K562 (cell line): ENCODE measurements around the gene USP24. TPM values are rescaled to one million over a fixed set of nuclear protein-coding genes. Genes with fewer than 3 reads are reported as not detected.

Experiments used
- ATAC-seq: fragments of 200-7000 bp; cut with Tn5 transposase; 3 replicates; pipeline ENCODE4 v1.9.1; 2020; ENCODE audit warnings: moderate library complexity
- BruUV-seq: library from RNA; stranded (reverse); fragments of 400-500 nt; replicated peaks from 2 replicates; lab custom pipeline; 2021; lab: Mats Ljungman, UMichigan
- CTCF ChIA-PET: fragments of 300-600 bp; formaldehyde crosslinking; extraction: SDS; loops from one replicate; lab custom pipeline; 2021; ENCODE audit warnings: low intra/inter-chr PET ratio; lab: Yijun Ruan, JAX
- POLR2A ChIA-PET: fragments of 300-600, 350-650 bp; sonication (Branson Sonifier 250); formaldehyde crosslinking; extraction: SDS; loops from one replicate; lab custom pipeline; 2021; ENCODE audit warnings: antibody characterized with exemption, inconsistent platforms; lab: Yijun Ruan, JAX
- DNase-seq, 4 experiments: peaks; one replicate each; pipeline versions ENCODE4 v3.0.0 to v3.0.0-alpha.2; 2011 to 2018; ENCODE audit warnings: low spot score in 3 of 4, mixed read lengths in 3 of 4; ENCODE audit errors: extremely low read depth in 1 of 4
- FAIRE-seq: peaks from 2 replicates; lab custom pipeline; 2011; peaks lifted over from hg19 to GRCh38; lab: Jason Lieb, UNC
- H2AFZ ChIP-seq: 2 replicates; pipeline ENCODE4 v1.6.0; 2011; ENCODE audit warnings: low read depth, low read length, control low read depth, inconsistent platforms
- H3K27ac ChIP-seq: fragments of 200-600 bp; 3 replicates; pipeline ENCODE4 v1.8.0; 2011; ENCODE audit warnings: low read depth, mild to moderate bottlenecking, control low read depth, inconsistent platforms, low read length, moderate library complexity, mixed read lengths; ENCODE audit errors: extremely low read depth
- H3K27me3 ChIP-seq, 2 experiments: fragments of 300-600 bp in 1 of 2; 2 replicates in 1 of 2; 3 replicates in 1 of 2; pipeline versions ENCODE4 v1.6.0 to v1.8.0; 2011; ENCODE audit warnings: inconsistent platforms in 2 of 2, low read length in 2 of 2, mild to moderate bottlenecking in 1 of 2, mixed read lengths in 1 of 2, moderate library complexity in 1 of 2; ENCODE audit not compliant: control insufficient read depth in 2 of 2, insufficient read depth in 2 of 2
- H3K36me3 ChIP-seq: fragments of 300-600 bp; 3 replicates; pipeline ENCODE4 v1.8.0; 2011; ENCODE audit warnings: mild to moderate bottlenecking, low read length, inconsistent platforms; ENCODE audit not compliant: control insufficient read depth, insufficient read depth
- H3K4me1 ChIP-seq, 2 experiments: fragments of 200-600 bp in 1 of 2; replicated peaks in 1 of 2; 2 replicates in 1 of 2; 3 replicates in 1 of 2; pipeline versions ENCODE4 v1.5.1 to v1.8.0; 2011; ENCODE audit warnings: inconsistent platforms in 2 of 2, low read length in 2 of 2, mild to moderate bottlenecking in 1 of 2, mixed read lengths in 1 of 2, moderate library complexity in 1 of 2; ENCODE audit not compliant: control insufficient read depth in 2 of 2, insufficient read depth in 2 of 2
- H3K4me2 ChIP-seq: 2 replicates; pipeline ENCODE4 v1.6.1; 2011; ENCODE audit warnings: low read length, control low read depth, inconsistent platforms, mixed read lengths; ENCODE audit not compliant: insufficient read depth
- H3K4me3 ChIP-seq: fragments of 200-600 bp; sonication (generic), shearing (Covaris generic); 2 replicates; pipeline ENCODE4 v1.5.1; 2016; ENCODE audit warnings: control low read depth, inconsistent platforms
- H3K79me2 ChIP-seq: fragments of 200-600 bp; 3 replicates; pipeline ENCODE4 v1.8.0; 2011; ENCODE audit warnings: low read length, inconsistent platforms; ENCODE audit not compliant: control insufficient read depth, insufficient read depth
- H3K9ac ChIP-seq, 2 experiments: 2 replicates each; pipeline versions ENCODE4 v1.6.0 to v1.6.1; 2011; ENCODE audit warnings: low read depth in 2 of 2, low read length in 2 of 2, control low read depth in 1 of 2, inconsistent platforms in 1 of 2, mild to moderate bottlenecking in 1 of 2, mixed read lengths in 1 of 2; ENCODE audit not compliant: insufficient read depth in 1 of 2
- H3K9me1 ChIP-seq: one replicate; pipeline ENCODE4 v1.6.0; 2011; ENCODE audit warnings: inconsistent platforms, mild to moderate bottlenecking, low read length, moderate library complexity; ENCODE audit not compliant: control insufficient read depth, insufficient read depth
- H3K9me3 ChIP-seq: replicated peaks from 2 replicates; pipeline ENCODE4 v1.5.1; 2011; ENCODE audit warnings: low read depth, low read length, inconsistent platforms; ENCODE audit not compliant: control insufficient read depth, insufficient read depth
- H4K20me1 ChIP-seq: replicated peaks from 2 replicates; pipeline ENCODE4 v1.6.1; 2011; ENCODE audit warnings: low read length, inconsistent platforms, mixed read lengths; ENCODE audit not compliant: control insufficient read depth, insufficient read depth
- CBX2 ChIP-seq: fragments of 200-600 bp; sonication (generic); IDR thresholded peaks from one replicate; pipeline ENCODE4 v1.6.1; 2012; ENCODE audit warnings: mild to moderate bottlenecking, low read length, inconsistent platforms; ENCODE audit not compliant: insufficient read depth, poor library complexity, severe bottlenecking
- CTBP1 ChIP-seq: fragments of 450-650 bp; IDR thresholded peaks from 2 replicates; pipeline ENCODE4 v1.6.1; 2016; ENCODE audit warnings: borderline replicate concordance
- MCM7 ChIP-seq, 2 experiments: fragments of 450-650 bp; IDR thresholded peaks; 2 replicates each; pipeline ENCODE4 v1.6.1; 2016 to 2018
- NCOA2 ChIP-seq, 2 experiments: fragments of 450-650 bp; IDR thresholded peaks; 2 replicates each; pipeline ENCODE4 v1.6.1; 2018; ENCODE audit warnings: mild to moderate bottlenecking in 2 of 2, moderate library complexity in 1 of 2; ENCODE audit not compliant: partially characterized antibody in 2 of 2
- RBM14 ChIP-seq: fragments of 200-400 bp; formaldehyde crosslinking; IDR thresholded peaks from 2 replicates; pipeline ENCODE4 v1.6.1; 2018; ENCODE audit warnings: low read depth, mild to moderate bottlenecking, low read length, moderate library complexity, borderline replicate concordance; ENCODE audit not compliant: insufficient read depth
- RFX5 ChIP-seq: IDR thresholded peaks from 2 replicates; pipeline ENCODE4 v1.6.1; 2011; ENCODE audit warnings: low read depth, mild to moderate bottlenecking, improper control_type of control experiment, low read length
- SMARCC2 ChIP-seq: fragments of 450-650 bp; IDR thresholded peaks from 2 replicates; pipeline ENCODE4 v1.6.1; 2017; ENCODE audit warnings: antibody characterized with exemption, moderate library complexity, mild to moderate bottlenecking, low read depth
- SRSF9 ChIP-seq: fragments of 200-400 bp; formaldehyde crosslinking; IDR thresholded peaks from 2 replicates; pipeline ENCODE4 v1.6.1; 2017; ENCODE audit warnings: low read depth, low read length, borderline replicate concordance
- ZNF384 ChIP-seq: IDR thresholded peaks from 2 replicates; pipeline ENCODE4 v1.6.1; 2012; ENCODE audit warnings: low read depth, low read length, improper control_type of control experiment
- ZNF436 ChIP-seq: fragments of 250-450, 450-650 bp; sonication (Bioruptor Pico); formaldehyde crosslinking; IDR thresholded peaks from 2 replicates; pipeline ENCODE4 v1.7.0; 2020; ENCODE audit warnings: mild to moderate bottlenecking
- ZNF717 ChIP-seq: fragments of 250-450 bp; sonication (Bioruptor Pico); IDR thresholded peaks from 2 replicates; pipeline ENCODE4 v1.5.0; 2021
- ZNF76 ChIP-seq: fragments of 250-450 bp; sonication (Bioruptor Pico); IDR thresholded peaks from 2 replicates; pipeline ENCODE4 v1.4.0; 2020; ENCODE audit warnings: mild to moderate bottlenecking, moderate library complexity, borderline replicate concordance
- WGBS: fragments of 100-300 bp; shearing (Covaris generic); methylation state at CpG from one replicate; pipeline ENCODE4 v1.1.6; 2016; ENCODE audit warnings: low coverage, mixed read lengths; ENCODE audit not compliant: insufficient coverage; ENCODE audit errors: missing lambda C conversion rate; 5-methylcytosine and 5-hydroxymethylcytosine counted together
- in situ Hi-C: fragments of 300-500 bp; cut with MboI; formaldehyde crosslinking; loops from 4 replicates; pipeline ENCODE4 v1.15.0; 2018; ENCODE audit warnings: inconsistent platforms, mixed read lengths
- intact Hi-C: fragments of 100-400 bp; cut with micrococcal nuclease; formaldehyde crosslinking; loops from 2 replicates; pipeline ENCODE4 v1.14.2; 2022
- polyA plus RNA-seq, 8 experiments: library from polyadenylated mRNA; depleted of rRNA in 4 of 8; stranded (reverse) in 5 of 8; unstranded in 3 of 8; fragments of >200 nt; fragmentation: Nextera tagmentation in 2 of 8; fragmentation: Illumina TruSeq in 1 of 8; extraction: Ambion mirVana in 2 of 8; extraction: Trizol in 1 of 8; gene quantifications; 2 replicates each; pipeline versions ENCODE4 v1.2.1 to v1.2.3, GENCODE V29; 2011 to 2014; ENCODE audit warnings: inconsistent platforms in 1 of 8, missing spikeins in 1 of 8
- total RNA-seq, 7 experiments: library from RNA; depleted of rRNA in 6 of 7; stranded (reverse); fragments of >200 nt in 6 of 7; fragmentation: Illumina TruSeq in 2 of 7; extraction: Trizol in 2 of 7; gene quantifications; 2 replicates each; pipeline versions ENCODE4 v1.2.1 to v1.2.3, GENCODE V29; 2011 to 2021; ENCODE audit warnings: low replicate concordance in 1 of 7
- TF ChIP-seq, protein P1 (sequence below): fragments of 200-800 bp; sonication (Bioruptor generic); IDR thresholded peaks from 2 replicates; pipeline ENCODE4 v1.6.1; 2016; ENCODE audit warnings: missing genetic modification characterization, missing compliant biosample characterization
- TF ChIP-seq, protein P2 (sequence below): sonication (generic); formaldehyde crosslinking; IDR thresholded peaks from 2 replicates; pipeline ENCODE4 v1.8.1; 2022; ENCODE audit warnings: missing genetic modification reagents
- TF ChIP-seq, protein P3 (sequence below): IDR thresholded peaks from 3 replicates; pipeline ENCODE4 v1.6.1; 2011; ENCODE audit warnings: borderline replicate concordance, mild to moderate bottlenecking; ENCODE audit not compliant: insufficient read length, insufficient read depth

The USP24 gene
- total and polyA plus RNA-seq, 9 of the 15 experiments (the other 6 are each of a cell fraction or from before 2014, with no cell fraction given), result 7.7 to 62.6 (median 36.8) TPM

DNA sequence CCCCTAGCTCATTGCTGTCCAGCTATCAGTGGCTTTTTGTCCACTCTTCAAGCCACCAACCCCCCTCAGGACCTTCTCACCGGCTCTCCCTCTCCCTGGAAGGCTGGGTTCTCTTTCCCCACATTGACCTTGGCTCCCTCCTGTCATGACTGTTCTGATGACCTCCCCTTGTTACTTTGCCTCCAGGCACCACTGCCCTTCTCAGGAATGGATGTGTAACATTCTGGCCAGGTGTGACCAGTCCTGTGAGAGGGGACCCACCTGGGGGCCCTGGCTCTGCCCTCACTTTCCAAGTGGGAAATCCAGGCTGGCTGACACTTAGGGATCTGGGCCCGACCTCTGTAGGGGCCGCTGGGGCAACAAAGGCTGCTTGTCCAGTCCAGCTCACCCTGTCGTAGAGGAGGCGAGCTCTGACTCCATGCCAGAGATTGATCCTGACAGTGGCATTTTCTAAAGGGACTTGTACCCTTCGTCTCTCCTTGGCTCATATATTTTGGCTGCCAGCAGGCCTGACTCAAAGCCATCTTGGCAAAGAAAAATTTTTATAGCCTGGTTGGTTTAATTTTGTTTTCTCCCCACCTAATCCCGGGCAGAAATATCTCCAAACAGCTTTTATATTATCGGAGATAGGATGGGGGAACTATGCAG lies 37.9 kb upstream of the USP24 start:
- Histone ChIP-seq H3K36me3 (no peaks in the 10 kb centered on the region), H3K4me1 (peaks cover 0 to 2% of the 10 kb centered on the region in 2 experiments; a peak in 1 of 5 replicates), H3K79me2 (no peaks in the 10 kb centered on the region), H3K9ac (0 out of 4 replicates have a peak overlapping the region, but pooled peaks of 1 of the 2 experiments have one; percentile 23), H4K20me1 (no peaks in the 10 kb centered on the region), H3K9me3 (no peaks in the 10 kb centered on the region), H3K27ac (no peak overlapping the region), H2AFZ (no peak overlapping the region), H3K27me3 (no peaks in the 10 kb centered on the region), H3K4me3 (no peak overlapping the region), H3K4me2 (no peak overlapping the region), H3K9me1 (no peaks in the 10 kb centered on the region)
- DNase-seq (no peak), FAIRE-seq (no peak), ATAC-seq (no peak)
- POLR2A ChIA-PET, result interaction anchor here (0.6 kb wide), 1 partner anchor 79 kb away, joined by 4 read pairs; no protein-coding TSS in a partner anchor
- in situ Hi-C loops (no loop called here), intact Hi-C loops (no loop called here)
- CTCF ChIA-PET, result no interaction called here
- BruUV-seq, result no TSS peak
- WGBS, result 51% methylated on average over 7 of the region's 8 CpGs
- TF ChIP-seq RBM14 (no peak), ZNF436 (no peak), SMARCC2 (no peak), MCM7 (IDR thresholded peaks at IDR 0.05) (no peak), ZNF717 (no peak), SRSF9 (no peak), ZNF76 (CRISPR knock-in tag) (no peak), CTBP1 (no peak), NCOA2 (IDR thresholded peaks at IDR 0.05; ENCODE audit: partially characterized antibody in 2 of 2) (no peak), ZNF384 (no peak), CBX2 (no peak), RFX5 (no peak)
- TF ChIP-seq, protein P1, sequence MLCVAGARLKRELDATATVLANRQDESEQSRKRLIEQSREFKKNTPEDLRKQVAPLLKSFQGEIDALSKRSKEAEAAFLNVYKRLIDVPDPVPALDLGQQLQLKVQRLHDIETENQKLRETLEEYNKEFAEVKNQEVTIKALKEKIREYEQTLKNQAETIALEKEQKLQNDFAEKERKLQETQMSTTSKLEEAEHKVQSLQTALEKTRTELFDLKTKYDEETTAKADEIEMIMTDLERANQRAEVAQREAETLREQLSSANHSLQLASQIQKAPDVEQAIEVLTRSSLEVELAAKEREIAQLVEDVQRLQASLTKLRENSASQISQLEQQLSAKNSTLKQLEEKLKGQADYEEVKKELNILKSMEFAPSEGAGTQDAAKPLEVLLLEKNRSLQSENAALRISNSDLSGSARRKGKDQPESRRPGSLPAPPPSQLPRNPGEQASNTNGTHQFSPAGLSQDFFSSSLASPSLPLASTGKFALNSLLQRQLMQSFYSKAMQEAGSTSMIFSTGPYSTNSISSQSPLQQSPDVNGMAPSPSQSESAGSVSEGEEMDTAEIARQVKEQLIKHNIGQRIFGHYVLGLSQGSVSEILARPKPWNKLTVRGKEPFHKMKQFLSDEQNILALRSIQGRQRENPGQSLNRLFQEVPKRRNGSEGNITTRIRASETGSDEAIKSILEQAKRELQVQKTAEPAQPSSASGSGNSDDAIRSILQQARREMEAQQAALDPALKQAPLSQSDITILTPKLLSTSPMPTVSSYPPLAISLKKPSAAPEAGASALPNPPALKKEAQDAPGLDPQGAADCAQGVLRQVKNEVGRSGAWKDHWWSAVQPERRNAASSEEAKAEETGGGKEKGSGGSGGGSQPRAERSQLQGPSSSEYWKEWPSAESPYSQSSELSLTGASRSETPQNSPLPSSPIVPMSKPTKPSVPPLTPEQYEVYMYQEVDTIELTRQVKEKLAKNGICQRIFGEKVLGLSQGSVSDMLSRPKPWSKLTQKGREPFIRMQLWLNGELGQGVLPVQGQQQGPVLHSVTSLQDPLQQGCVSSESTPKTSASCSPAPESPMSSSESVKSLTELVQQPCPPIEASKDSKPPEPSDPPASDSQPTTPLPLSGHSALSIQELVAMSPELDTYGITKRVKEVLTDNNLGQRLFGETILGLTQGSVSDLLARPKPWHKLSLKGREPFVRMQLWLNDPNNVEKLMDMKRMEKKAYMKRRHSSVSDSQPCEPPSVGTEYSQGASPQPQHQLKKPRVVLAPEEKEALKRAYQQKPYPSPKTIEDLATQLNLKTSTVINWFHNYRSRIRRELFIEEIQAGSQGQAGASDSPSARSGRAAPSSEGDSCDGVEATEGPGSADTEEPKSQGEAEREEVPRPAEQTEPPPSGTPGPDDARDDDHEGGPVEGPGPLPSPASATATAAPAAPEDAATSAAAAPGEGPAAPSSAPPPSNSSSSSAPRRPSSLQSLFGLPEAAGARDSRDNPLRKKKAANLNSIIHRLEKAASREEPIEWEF (CRISPR knock-in tag), result no peak
- TF ChIP-seq, protein P2, sequence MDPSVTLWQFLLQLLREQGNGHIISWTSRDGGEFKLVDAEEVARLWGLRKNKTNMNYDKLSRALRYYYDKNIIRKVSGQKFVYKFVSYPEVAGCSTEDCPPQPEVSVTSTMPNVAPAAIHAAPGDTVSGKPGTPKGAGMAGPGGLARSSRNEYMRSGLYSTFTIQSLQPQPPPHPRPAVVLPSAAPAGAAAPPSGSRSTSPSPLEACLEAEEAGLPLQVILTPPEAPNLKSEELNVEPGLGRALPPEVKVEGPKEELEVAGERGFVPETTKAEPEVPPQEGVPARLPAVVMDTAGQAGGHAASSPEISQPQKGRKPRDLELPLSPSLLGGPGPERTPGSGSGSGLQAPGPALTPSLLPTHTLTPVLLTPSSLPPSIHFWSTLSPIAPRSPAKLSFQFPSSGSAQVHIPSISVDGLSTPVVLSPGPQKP (CRISPR knock-in tag), result no peak
- TF ChIP-seq, protein P3, sequence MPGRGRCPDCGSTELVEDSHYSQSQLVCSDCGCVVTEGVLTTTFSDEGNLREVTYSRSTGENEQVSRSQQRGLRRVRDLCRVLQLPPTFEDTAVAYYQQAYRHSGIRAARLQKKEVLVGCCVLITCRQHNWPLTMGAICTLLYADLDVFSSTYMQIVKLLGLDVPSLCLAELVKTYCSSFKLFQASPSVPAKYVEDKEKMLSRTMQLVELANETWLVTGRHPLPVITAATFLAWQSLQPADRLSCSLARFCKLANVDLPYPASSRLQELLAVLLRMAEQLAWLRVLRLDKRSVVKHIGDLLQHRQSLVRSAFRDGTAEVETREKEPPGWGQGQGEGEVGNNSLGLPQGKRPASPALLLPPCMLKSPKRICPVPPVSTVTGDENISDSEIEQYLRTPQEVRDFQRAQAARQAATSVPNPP, result no peak
